Measurements from ENCODE around the gene C2CD3. TPM values are rescaled to one million over a fixed set of nuclear protein-coding genes. Genes with fewer than 3 reads are reported as not detected.
A peak's percentile ranks its signal among the peaks of the same experiment; 100 is the strongest.

C2CD3 gene
- total and polyA plus RNA-seq, 9 of the 15 experiments (the other 6 are each of a cell fraction or from before 2014, with no cell fraction given): 4.4 to 20.2 (median 15.4) TPM

DNA sequence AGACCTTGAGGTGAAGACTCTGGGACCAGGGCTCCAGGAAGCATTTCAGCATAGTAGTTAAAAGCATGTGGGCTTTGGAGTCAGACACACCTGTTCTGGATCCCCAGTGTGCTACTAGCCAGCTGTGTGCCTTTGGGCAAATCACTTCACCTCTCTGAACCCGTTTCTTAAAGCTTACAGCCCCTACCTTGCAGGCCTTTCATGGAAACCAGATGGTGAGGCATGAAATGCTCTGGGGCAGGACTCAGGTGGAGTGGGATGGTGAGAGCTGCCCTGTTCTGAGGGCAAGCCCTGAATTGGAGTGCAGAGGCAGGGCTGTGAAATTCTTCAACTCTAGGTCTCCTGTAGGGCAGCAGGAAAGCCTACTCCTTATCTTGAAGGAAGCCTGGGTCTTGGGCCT is 198.6 kb downstream of the C2CD3 start (continued):
- TF ChIP-seq, protein P1, sequence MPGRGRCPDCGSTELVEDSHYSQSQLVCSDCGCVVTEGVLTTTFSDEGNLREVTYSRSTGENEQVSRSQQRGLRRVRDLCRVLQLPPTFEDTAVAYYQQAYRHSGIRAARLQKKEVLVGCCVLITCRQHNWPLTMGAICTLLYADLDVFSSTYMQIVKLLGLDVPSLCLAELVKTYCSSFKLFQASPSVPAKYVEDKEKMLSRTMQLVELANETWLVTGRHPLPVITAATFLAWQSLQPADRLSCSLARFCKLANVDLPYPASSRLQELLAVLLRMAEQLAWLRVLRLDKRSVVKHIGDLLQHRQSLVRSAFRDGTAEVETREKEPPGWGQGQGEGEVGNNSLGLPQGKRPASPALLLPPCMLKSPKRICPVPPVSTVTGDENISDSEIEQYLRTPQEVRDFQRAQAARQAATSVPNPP (IDR thresholded peaks at IDR 0.05; ENCODE audit: borderline replicate concordance, insufficient read depth, insufficient read length): no peak
- no peak for TF ChIP-seq ZNF174 (CRISPR knock-in tag; IDR thresholded peaks at IDR 0.05)
- no peak for TF ChIP-seq HDAC1 (IDR thresholded peaks at IDR 0.05)
- TF ChIP-seq, protein P2, sequence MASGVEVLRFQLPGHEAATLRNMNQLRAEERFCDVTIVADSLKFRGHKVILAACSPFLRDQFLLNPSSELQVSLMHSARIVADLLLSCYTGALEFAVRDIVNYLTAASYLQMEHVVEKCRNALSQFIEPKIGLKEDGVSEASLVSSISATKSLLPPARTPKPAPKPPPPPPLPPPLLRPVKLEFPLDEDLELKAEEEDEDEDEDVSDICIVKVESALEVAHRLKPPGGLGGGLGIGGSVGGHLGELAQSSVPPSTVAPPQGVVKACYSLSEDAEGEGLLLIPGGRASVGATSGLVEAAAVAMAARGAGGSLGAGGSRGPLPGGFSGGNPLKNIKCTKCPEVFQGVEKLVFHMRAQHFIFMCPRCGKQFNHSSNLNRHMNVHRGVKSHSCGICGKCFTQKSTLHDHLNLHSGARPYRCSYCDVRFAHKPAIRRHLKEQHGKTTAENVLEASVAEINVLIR (CRISPR knock-in tag; IDR thresholded peaks at IDR 0.05): no peak
- TF ChIP-seq, protein P3, sequence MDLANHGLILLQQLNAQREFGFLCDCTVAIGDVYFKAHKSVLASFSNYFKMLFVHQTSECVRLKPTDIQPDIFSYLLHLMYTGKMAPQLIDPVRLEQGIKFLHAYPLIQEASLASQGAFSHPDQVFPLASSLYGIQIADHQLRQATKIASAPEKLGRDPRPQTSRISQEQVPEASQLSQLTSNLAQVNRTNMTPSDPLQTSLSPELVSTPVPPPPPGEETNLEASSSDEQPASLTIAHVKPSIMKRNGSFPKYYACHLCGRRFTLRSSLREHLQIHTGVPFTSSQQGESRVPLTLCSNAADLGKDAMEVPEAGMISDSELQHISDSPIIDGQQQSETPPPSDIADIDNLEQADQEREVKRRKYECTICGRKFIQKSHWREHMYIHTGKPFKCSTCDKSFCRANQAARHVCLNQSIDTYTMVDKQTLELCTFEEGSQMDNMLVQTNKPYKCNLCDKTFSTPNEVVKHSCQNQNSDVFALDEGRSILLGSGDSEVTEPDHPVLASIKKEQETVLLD (IDR thresholded peaks at IDR 0.05): no peak
- TF ChIP-seq, protein P4, sequence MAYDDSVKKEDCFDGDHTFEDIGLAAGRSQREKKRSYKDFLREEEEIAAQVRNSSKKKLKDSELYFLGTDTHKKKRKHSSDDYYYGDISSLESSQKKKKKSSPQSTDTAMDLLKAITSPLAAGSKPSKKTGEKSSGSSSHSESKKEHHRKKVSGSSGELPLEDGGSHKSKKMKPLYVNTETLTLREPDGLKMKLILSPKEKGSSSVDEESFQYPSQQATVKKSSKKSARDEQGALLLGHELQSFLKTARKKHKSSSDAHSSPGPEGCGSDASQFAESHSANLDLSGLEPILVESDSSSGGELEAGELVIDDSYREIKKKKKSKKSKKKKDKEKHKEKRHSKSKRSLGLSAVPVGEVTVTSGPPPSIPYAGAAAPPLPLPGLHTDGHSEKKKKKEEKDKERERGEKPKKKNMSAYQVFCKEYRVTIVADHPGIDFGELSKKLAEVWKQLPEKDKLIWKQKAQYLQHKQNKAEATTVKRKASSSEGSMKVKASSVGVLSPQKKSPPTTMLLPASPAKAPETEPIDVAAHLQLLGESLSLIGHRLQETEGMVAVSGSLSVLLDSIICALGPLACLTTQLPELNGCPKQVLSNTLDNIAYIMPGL (CRISPR knock-in tag; IDR thresholded peaks at IDR 0.05): no peak
- TF ChIP-seq SRSF1 (IDR thresholded peaks at IDR 0.05; ENCODE audit: low read depth, low read length): no peak
- TF ChIP-seq STAG1 (CRISPR knock-in tag; IDR thresholded peaks at IDR 0.05; ENCODE audit: borderline replicate concordance): no peak
- TF ChIP-seq ZNF253 (CRISPR knock-in tag; conservative IDR thresholded peaks at IDR 0.05): no peak
- TF ChIP-seq SAP30 (IDR thresholded peaks at IDR 0.05; ENCODE audit: borderline replicate concordance, insufficient read depth, low read depth, low read length, poor library complexity, severe bottlenecking): no peak
- TF ChIP-seq BCOR (IDR thresholded peaks at IDR 0.05): 0 out of 2 replicates have a peak, but pooled peaks have one; percentile 64
- no peak for TF ChIP-seq CCAR2 (IDR thresholded peaks at IDR 0.05; ENCODE audit: low read depth, low read length)
- TF ChIP-seq, protein P5, sequence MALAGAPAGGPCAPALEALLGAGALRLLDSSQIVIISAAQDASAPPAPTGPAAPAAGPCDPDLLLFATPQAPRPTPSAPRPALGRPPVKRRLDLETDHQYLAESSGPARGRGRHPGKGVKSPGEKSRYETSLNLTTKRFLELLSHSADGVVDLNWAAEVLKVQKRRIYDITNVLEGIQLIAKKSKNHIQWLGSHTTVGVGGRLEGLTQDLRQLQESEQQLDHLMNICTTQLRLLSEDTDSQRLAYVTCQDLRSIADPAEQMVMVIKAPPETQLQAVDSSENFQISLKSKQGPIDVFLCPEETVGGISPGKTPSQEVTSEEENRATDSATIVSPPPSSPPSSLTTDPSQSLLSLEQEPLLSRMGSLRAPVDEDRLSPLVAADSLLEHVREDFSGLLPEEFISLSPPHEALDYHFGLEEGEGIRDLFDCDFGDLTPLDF (CRISPR knock-in tag; IDR thresholded peaks at IDR 0.05): no peak
- TF ChIP-seq ZNF77 (CRISPR knock-in tag; IDR thresholded peaks at IDR 0.05): no peak
- TF ChIP-seq, protein P6, sequence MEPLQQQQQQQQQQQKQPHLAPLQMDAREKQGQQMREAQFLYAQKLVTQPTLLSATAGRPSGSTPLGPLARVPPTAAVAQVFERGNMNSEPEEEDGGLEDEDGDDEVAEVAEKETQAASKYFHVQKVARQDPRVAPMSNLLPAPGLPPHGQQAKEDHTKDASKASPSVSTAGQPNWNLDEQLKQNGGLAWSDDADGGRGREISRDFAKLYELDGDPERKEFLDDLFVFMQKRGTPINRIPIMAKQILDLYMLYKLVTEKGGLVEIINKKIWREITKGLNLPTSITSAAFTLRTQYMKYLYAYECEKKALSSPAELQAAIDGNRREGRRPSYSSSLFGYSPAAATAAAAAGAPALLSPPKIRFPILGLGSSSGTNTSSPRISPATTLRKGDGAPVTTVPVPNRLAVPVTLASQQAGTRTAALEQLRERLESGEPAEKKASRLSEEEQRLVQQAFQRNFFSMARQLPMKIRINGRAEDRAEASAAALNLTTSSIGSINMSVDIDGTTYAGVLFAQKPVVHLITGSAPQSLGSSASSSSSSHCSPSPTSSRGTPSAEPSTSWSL (CRISPR knock-in tag; IDR thresholded peaks at IDR 0.05; ENCODE audit: borderline replicate concordance): no peak
- no peak for TF ChIP-seq NONO (IDR thresholded peaks at IDR 0.05; ENCODE audit: low read depth in 2 of 2, low read length in 1 of 2)
- TF ChIP-seq DIDO1 (tag; IDR thresholded peaks at IDR 0.05; ENCODE audit: low read depth): no peak
- no peak for TF ChIP-seq TRIM28 (IDR thresholded peaks at IDR 0.05)
- TF ChIP-seq EZH2 (IDR thresholded peaks at IDR 0.05; ENCODE audit: borderline replicate concordance, low read depth, low read length): no peak
- TF ChIP-seq FOXA3 (CRISPR knock-in tag; conservative IDR thresholded peaks at IDR 0.05 in 1 of 2, IDR thresholded peaks at IDR 0.05 in 1 of 2): no peak
- TF ChIP-seq TEAD2 (tag; IDR thresholded peaks at IDR 0.05): no peak
